Left lung (tissue), 10 donors: Measurements from ENCODE around the gene PRKCA. TPM values are rescaled to one million over a fixed set of nuclear protein-coding genes. Genes with fewer than 3 reads are reported as not detected.
"Not testable (repeated sequence)": the region's sequence is repeated elsewhere in the genome, so short reads cannot be mapped to it uniquely, and the experiment has no call there.

Experiments used
- ATAC-seq: fragments of 200-7000 bp; cut with Tn5 transposase; one replicate; pipeline ENCODE4 v1.9.1; 2020; ENCODE audit warnings: moderate library complexity
- DNase-seq, 4 donors: peaks; one replicate each; pipeline ENCODE4 v3.0.0-alpha.2; 2013 to 2020
- H3K27ac ChIP-seq, 2 donors: fragments of 200-600 bp; sonication (generic) in 1 of 2; one replicate each; pipeline versions ENCODE4 v1.5.0 to v1.8.0; 2020 to 2021
- H3K27me3 ChIP-seq, 2 donors: fragments of 200-600 bp; sonication (generic) in 1 of 2; one replicate each; pipeline versions ENCODE4 v1.5.0 to v1.8.0; 2020 to 2021
- H3K36me3 ChIP-seq, 2 donors: fragments of 200-600 bp; sonication (generic) in 1 of 2; one replicate each; pipeline versions ENCODE4 v1.5.0 to v1.8.0; 2020 to 2021
- H3K4me1 ChIP-seq, 2 donors: fragments of 200-600 bp; one replicate each; pipeline ENCODE4 v1.8.0; 2021
- H3K4me3 ChIP-seq, 2 donors: fragments of 200-600 bp; sonication (generic) in 1 of 2; one replicate each; pipeline versions ENCODE4 v1.5.0 to v1.8.0; 2020 to 2021; ENCODE audit warnings: mild to moderate bottlenecking in 1 of 2
- H3K9me3 ChIP-seq, 2 donors: fragments of 200-600 bp; sonication (generic) in 1 of 2; one replicate each; pipeline versions ENCODE4 v1.5.0 to v1.8.0; 2020 to 2021
- intact Hi-C, 2 donors: fragments of 100-400 bp; cut with DNase I; formaldehyde crosslinking; loops; one replicate each; pipeline versions ENCODE4 v1.11.2 to v1.14.2; 2022
- polyA plus RNA-seq, 6 donors: library from polyadenylated mRNA; unstranded; fragments of 120-200 nt; gene quantifications; one replicate each; pipeline ENCODE4 v1.2.1, GENCODE V29; 2013; ENCODE audit not compliant: insufficient read length in 6 of 6
- total RNA-seq, 2 donors: library from RNA; stranded (reverse); fragmentation: NEBNext Ultra II Directional; extraction: Animal tissue kit (Norgen Biotek cat#: 25700); gene quantifications; one replicate each; pipeline ENCODE4 v1.2.1, GENCODE V29; 2021
- TF ChIP-seq, protein P1 (sequence below), 2 donors: fragments of 200-600 bp; sonication (generic) in 1 of 2; IDR thresholded peaks; one replicate each; pipeline versions ENCODE4 v1.5.0 to v1.8.0; 2021; ENCODE audit warnings: antibody characterized with exemption in 2 of 2
- donor health status: DM: no; HTN: yes; CAD: no.
- donor health status: DM: no; HTN: no; CAD: no.

PRKCA gene
- total and polyA plus RNA-seq, 8 donors, result 16.4 to 30.4 (median 17.5) TPM

DNA sequence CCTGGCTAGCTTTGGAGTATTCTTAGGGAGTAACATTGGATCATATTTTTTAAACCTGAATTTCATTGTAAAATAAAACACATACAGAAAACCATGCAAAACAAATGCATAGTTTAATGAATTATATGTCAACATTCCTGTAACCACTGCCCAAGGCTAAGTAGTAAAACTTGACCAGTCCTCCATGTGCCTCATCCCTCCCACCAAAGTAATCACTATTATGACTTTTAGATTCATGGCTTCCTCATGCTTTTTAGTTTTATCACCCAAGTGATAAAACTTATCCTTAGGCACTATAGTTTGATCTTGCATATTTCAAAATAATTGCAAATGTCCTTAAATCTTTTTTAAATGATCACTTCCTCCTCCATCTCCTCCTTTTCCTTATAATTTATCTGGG, 20.4 kb downstream of the PRKCA start:
- peaks cover 0 to 16% of the 10 kb centered on the region in 2 donors for H3K9me3 ChIP-seq
- TF ChIP-seq, protein P1, sequence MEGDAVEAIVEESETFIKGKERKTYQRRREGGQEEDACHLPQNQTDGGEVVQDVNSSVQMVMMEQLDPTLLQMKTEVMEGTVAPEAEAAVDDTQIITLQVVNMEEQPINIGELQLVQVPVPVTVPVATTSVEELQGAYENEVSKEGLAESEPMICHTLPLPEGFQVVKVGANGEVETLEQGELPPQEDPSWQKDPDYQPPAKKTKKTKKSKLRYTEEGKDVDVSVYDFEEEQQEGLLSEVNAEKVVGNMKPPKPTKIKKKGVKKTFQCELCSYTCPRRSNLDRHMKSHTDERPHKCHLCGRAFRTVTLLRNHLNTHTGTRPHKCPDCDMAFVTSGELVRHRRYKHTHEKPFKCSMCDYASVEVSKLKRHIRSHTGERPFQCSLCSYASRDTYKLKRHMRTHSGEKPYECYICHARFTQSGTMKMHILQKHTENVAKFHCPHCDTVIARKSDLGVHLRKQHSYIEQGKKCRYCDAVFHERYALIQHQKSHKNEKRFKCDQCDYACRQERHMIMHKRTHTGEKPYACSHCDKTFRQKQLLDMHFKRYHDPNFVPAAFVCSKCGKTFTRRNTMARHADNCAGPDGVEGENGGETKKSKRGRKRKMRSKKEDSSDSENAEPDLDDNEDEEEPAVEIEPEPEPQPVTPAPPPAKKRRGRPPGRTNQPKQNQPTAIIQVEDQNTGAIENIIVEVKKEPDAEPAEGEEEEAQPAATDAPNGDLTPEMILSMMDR (IDR thresholded peaks at IDR 0.05), result no peak
- DNase-seq (no peak), ATAC-seq (no peak)
- H3K27me3 ChIP-seq, result no peaks in the 10 kb centered on the region
- no peaks in the 10 kb centered on the region for H3K36me3 ChIP-seq
- no peak overlapping the region for H3K27ac ChIP-seq
- H3K4me1 ChIP-seq, result no peaks in the 10 kb centered on the region
- intact Hi-C loops, result no loop called here
- H3K4me3 ChIP-seq, result no peak overlapping the region

DNA sequence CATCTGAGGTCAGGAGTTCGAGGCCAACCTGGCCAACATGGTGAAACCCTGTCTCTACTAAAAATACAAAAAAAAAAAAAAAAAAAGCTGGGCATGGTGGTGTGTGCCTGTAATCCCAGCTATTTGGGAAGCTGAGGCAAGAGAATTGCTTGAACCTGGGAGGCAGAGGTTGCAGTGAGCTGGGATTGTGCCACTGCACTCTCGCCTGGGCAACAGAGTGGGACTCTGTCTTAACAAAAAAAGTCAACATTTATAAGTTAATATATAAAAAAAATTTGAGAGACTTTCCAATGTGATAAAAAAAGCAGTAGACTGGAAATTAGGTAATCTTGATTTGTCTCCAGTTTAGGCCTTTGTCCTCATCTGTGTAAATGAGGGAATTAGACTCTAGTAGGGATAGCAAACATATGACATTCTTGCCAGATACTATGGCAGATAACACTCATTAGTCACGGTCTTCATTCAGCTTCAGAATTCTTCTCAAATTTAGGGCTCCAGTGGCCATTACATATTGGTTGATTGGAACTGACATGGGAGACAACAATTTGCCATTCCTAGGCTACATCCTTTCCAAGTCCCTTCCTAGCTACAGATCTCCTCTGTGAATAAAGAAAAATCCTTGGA, 22.1 kb downstream of the PRKCA start:
- DNase-seq, H3K4me3 ChIP-seq, H3K27me3 ChIP-seq, ATAC-seq, H3K27ac ChIP-seq, H3K4me1 ChIP-seq, H3K36me3 ChIP-seq, intact Hi-C loops: not testable (repeated sequence)
- peaks cover 0 to 16% of the 10 kb centered on the region in 2 donors for H3K9me3 ChIP-seq

DNA sequence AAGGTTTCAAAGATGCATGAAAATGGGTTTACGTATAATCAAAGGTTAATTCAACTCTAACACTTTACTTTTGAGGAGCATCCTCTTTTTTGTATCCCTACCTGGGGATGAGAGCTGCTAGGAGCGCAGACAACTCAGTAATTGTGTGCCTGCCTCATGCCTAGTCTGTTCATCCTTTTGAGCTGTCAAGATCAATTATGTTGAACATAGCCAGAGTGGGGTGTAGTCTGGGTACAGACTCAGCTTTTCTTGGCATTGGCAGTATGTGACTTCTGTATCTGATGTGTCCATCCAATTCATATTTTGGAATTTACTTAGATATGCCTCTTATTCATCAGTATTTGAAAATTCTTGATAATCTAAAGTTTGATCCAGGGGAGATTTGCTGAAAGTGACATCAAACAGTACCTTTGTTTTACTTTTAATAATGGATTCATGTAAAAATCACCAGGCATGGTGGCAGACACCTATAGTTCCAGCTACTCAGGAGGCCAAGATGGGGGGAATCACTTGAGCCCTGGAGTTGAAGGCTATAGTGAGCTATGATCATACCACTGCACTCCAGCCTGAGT, 24.1 kb downstream of the PRKCA start:
- Histone ChIP-seq H3K27ac (no peak overlapping the region), H3K9me3 (peaks cover 0 to 10% of the 10 kb centered on the region in 2 donors), H3K36me3 (no peaks in the 10 kb centered on the region), H3K4me3 (no peak overlapping the region), H3K27me3 (no peaks in the 10 kb centered on the region), H3K4me1 (no peaks in the 10 kb centered on the region)
- intact Hi-C loops, result no loop called here
- no peak for DNase-seq
- TF ChIP-seq, protein P1 (IDR thresholded peaks at IDR 0.05), result no peak
- ATAC-seq, result no peak

DNA sequence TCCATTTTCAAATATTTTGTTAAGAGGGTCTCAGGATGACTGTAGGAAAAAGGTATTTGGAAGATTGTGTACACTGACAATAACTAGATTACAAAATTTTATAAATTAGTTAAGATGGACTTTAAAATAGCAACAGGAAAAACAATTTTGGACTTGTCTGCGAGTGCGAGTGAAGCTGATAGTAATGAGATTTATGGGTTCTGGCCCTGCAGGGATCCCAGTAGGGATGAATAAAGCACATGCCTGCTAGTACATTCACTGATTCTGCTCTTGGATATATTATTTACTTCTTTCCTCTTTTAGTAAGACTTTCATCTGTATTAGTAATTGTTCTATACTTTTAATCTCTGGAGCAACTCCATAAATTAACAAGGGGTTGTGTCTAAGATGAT, 28.2 kb downstream of the PRKCA start:
- Histone ChIP-seq H3K36me3 (no peaks in the 10 kb centered on the region), H3K9me3 (no peaks in the 10 kb centered on the region), H3K4me1 (no peaks in the 10 kb centered on the region), H3K27ac (no peak overlapping the region), H3K27me3 (no peaks in the 10 kb centered on the region), H3K4me3 (no peak overlapping the region)
- TF ChIP-seq, protein P1 (IDR thresholded peaks at IDR 0.05), result no peak
- intact Hi-C loops, result no loop called here
- no peak for ATAC-seq
- no peak for DNase-seq

DNA sequence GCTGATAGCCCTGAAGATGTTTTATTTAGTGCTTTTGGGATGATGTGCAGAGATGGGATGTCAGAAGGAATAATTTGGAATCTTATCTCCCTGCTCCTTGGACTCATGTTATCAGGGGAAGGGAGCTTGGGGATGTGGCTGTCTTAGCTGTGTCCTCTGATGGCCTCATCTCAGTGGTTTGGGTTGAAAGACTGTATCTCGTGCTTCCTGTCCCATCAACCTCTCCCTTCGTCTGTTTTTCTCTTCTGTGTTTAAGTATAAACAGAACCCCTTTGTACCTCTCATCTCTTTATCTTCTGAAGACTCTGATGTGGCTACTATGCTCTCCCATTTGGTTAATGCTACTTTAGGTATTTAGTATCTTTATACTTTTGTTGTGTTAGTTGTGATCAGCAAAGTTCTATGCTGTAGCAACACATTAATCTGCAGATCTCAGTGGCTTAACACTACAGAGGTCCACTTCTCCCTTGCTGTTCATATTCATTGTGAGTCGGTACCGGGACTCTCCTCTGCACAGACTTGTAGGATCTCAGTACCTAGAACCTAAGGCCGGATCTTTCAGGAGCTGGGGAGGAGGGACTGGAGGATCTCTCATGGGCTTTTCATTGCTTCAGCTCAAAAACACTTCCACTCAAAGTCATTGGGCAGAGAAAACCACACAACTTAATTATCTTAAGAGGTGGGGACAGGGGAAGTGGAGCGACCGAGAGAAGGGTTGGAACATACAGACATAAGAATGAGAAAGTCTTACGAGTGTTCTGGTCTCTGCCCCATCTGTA, 28.8 kb downstream of the PRKCA start:
- Histone ChIP-seq H3K27me3 (no peaks in the 10 kb centered on the region), H3K36me3 (no peaks in the 10 kb centered on the region), H3K27ac (no peak overlapping the region), H3K9me3 (no peaks in the 10 kb centered on the region), H3K4me1 (no peaks in the 10 kb centered on the region), H3K4me3 (no peak overlapping the region)
- intact Hi-C loops, result no loop called here
- no peak for ATAC-seq
- DNase-seq, result no peak
- TF ChIP-seq, protein P1 (IDR thresholded peaks at IDR 0.05), result no peak
